MCF 10A (cell line): Measurements from ENCODE around the gene IGFBP2. TPM values are rescaled to one million over a fixed set of nuclear protein-coding genes. Genes with fewer than 3 reads are reported as not detected.

Source experiments
- BruUV-seq: library from RNA; stranded (reverse); fragments of 400-500 nt; replicated peaks from 2 replicates; lab custom pipeline; 2021; lab: Mats Ljungman, UMichigan
- CTCF ChIA-PET: fragments of 300-600 bp; sonication (Branson Sonifier 250); formaldehyde crosslinking; extraction: SDS; loops from one replicate; lab custom pipeline; 2021; ENCODE audit warnings: antibody characterized with exemption, inconsistent platforms; lab: Yijun Ruan, JAX
- POLR2A ChIA-PET: fragments of 300-600, 350-650 bp; sonication (Branson Sonifier 250); formaldehyde crosslinking; extraction: SDS; loops from one replicate; lab custom pipeline; 2020; ENCODE audit warnings: antibody characterized with exemption, inconsistent platforms; lab: Yijun Ruan, JAX
- DNase-seq: peaks from one replicate; pipeline ENCODE4 v3.0.0-alpha.2; 2018; ENCODE audit not compliant: unreplicated experiment
- H3K27ac Mint-ChIP-seq: one replicate; pipeline ENCODE4 v1.8.0; 2022; ENCODE audit warnings: mild to moderate bottlenecking, low read depth, mixed read lengths; ENCODE audit not compliant: unreplicated experiment
- H3K27me3 Mint-ChIP-seq: one replicate; pipeline ENCODE4 v1.8.0; 2022; ENCODE audit warnings: mixed read lengths; ENCODE audit not compliant: insufficient read depth, unreplicated experiment
- H3K36me3 Mint-ChIP-seq: one replicate; pipeline ENCODE4 v1.8.0; 2022; ENCODE audit warnings: mild to moderate bottlenecking, moderate library complexity, mixed read lengths; ENCODE audit not compliant: insufficient read depth, unreplicated experiment
- H3K4me1 Mint-ChIP-seq: one replicate; pipeline ENCODE4 v1.8.0; 2022; ENCODE audit warnings: mixed read lengths; ENCODE audit not compliant: insufficient read depth, unreplicated experiment
- H3K4me3 Mint-ChIP-seq: one replicate; pipeline ENCODE4 v1.8.0; 2022; ENCODE audit warnings: mild to moderate bottlenecking, moderate library complexity, mixed read lengths; ENCODE audit not compliant: unreplicated experiment
- H3K9me3 Mint-ChIP-seq: one replicate; pipeline ENCODE4 v1.8.0; 2022; ENCODE audit warnings: mixed read lengths; ENCODE audit not compliant: unreplicated experiment
- intact Hi-C: fragments of 100-400 bp; cut with micrococcal nuclease; formaldehyde crosslinking; loops from 2 replicates; pipeline ENCODE4 v1.14.1; 2022
- total RNA-seq: library from RNA; stranded (reverse); gene quantifications from 2 replicates; pipeline ENCODE4 v1.2.3, GENCODE V29; 2022
- TF ChIP-seq, protein P1 (sequence below): fragments of 200-600 bp; IDR thresholded peaks from one replicate; pipeline ENCODE4 v1.8.0; 2022; ENCODE audit warnings: antibody characterized with exemption, mild to moderate bottlenecking; ENCODE audit not compliant: unreplicated experiment

Gene IGFBP2
- total RNA-seq, 1 experiment from 2014 or later = 32.0 TPM

DNA sequence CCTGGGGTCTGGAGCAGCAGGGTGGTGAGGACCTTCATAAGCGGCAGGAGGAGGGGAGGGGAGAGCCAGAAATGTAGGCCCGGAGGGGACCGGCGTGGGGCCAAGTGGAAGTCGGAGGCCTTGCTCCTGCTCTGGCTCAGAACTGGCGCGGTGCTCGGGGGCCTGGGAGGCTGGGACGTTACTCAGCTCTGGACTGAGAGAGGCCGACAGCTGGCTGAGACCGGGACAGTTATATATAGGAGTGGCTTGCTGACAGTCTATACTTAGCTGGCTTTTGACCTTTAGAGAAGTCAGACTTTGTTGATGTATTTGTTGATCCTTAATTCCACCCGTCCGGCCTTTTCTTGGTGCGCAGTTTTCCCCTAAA, 46.4 kb downstream of the IGFBP2 start:
- Mint-ChIP-seq H3K27ac (no peak overlapping the region), H3K4me1 (peaks cover 37% of the 10 kb centered on the region), H3K4me3 (no peak overlapping the region), H3K36me3 (no peaks in the 10 kb centered on the region), H3K27me3 (peaks cover 22% of the 10 kb centered on the region), H3K9me3 (no peaks in the 10 kb centered on the region)
- TF ChIP-seq, protein P1, sequence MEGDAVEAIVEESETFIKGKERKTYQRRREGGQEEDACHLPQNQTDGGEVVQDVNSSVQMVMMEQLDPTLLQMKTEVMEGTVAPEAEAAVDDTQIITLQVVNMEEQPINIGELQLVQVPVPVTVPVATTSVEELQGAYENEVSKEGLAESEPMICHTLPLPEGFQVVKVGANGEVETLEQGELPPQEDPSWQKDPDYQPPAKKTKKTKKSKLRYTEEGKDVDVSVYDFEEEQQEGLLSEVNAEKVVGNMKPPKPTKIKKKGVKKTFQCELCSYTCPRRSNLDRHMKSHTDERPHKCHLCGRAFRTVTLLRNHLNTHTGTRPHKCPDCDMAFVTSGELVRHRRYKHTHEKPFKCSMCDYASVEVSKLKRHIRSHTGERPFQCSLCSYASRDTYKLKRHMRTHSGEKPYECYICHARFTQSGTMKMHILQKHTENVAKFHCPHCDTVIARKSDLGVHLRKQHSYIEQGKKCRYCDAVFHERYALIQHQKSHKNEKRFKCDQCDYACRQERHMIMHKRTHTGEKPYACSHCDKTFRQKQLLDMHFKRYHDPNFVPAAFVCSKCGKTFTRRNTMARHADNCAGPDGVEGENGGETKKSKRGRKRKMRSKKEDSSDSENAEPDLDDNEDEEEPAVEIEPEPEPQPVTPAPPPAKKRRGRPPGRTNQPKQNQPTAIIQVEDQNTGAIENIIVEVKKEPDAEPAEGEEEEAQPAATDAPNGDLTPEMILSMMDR = no peak
- no peak for DNase-seq
- ChIA-PET CTCF (interaction anchor here (1.2 kb wide), 1 partner anchor 160 kb away, joined by 9 read pairs; no protein-coding TSS in a partner anchor), POLR2A (interaction anchor here (1.0 kb wide), 2 partner anchors 13 to 172 kb away, joined by 4 read pairs; no protein-coding TSS in a partner anchor)
- intact Hi-C loops = loop anchor here (5.0 kb wide), 1 partner anchor 162 kb away; no protein-coding TSS in a partner anchor
- no TSS peak for BruUV-seq

DNA sequence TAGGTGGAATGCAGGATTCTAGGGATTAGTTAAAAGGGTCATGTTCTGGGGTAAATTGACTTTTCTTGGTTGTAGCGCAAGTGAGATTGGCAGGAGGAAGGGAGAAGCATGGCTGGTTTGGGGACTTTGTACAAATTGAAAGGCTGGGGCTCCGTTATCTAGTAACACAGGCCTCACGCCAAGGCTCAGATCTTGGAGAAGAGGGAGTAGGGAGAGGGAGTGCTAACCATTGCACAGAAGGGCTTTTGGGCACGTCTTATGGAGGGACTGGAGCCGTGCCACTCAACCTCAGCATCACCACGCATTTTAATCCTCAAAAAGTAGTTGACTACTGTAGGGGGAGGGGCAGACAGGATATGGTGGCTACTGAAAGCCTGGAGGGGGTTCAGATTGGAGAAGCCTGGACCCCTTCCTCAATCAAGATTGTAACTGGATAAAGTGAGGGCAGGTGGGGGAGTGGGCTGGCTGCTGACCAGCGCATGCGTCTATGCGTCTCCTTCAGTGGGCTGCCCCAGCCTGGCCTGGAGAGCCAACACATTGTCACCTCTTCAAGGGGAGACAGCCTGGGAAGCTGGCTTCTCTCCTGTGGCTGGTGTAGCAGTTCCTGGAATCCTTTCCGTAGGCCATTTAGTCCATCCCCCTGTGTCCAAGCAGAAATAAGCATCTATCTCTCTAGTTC, 47.9 kb downstream of the IGFBP2 start:
- CTCF ChIA-PET = interaction anchor here (1.0 to 2.8 kb wide), 7 partner anchors 16 to 1032 kb away, joined by 3 to 37 read pairs (median 7); no protein-coding TSS in a partner anchor
- H3K36me3 Mint-ChIP-seq = no peaks in the 10 kb centered on the region
- H3K9me3 Mint-ChIP-seq = no peaks in the 10 kb centered on the region
- H3K27me3 Mint-ChIP-seq = peaks cover 8% of the 10 kb centered on the region
- TF ChIP-seq, protein P1 = no peak
- peaks cover 39% of the 10 kb centered on the region for H3K4me1 Mint-ChIP-seq
- DNase-seq = no peak
- intact Hi-C loops = loop anchor here (5.0 kb wide), 1 partner anchor 164 kb away; no protein-coding TSS in a partner anchor
- no peak overlapping the region for H3K4me3 Mint-ChIP-seq
- POLR2A ChIA-PET = interaction anchor here (1.0 to 1.9 kb wide), 5 partner anchors 12 to 183 kb away, joined by 4 to 7 read pairs (median 5); partner anchors contain the start of gene RPL37A
- H3K27ac Mint-ChIP-seq = no peak overlapping the region
- BruUV-seq = no TSS peak

DNA sequence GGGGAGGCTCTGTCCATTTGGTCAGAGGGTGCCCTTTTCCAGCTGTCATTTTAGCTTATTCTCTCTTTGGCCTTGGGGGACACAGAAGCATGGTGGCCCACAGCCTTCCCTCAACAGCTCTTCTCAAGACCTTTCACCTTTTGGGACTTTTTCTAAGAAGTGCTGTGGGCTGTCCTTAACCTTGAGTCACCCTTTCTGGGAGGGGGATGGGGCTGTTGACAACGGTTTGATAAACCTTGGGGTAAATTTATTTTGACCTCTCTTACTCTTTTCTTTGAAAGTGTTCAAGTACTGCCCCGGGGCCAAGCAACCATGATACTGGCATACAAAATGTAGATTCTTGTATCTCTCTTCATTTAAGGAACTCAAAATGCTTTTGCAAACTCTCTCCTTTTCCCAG, 48.5 kb downstream of the IGFBP2 start:
- H3K27me3 Mint-ChIP-seq = peaks cover 2% of the 10 kb centered on the region
- intact Hi-C loops = loop anchor here (1.0 to 5.0 kb wide), 5 partner anchors 164 to 1032 kb away; no protein-coding TSS in a partner anchor
- no TSS peak for BruUV-seq
- H3K4me3 Mint-ChIP-seq = peak overlapping the region; percentile 46
- TF ChIP-seq, protein P1 = no peak
- H3K9me3 Mint-ChIP-seq = no peaks in the 10 kb centered on the region
- no peaks in the 10 kb centered on the region for H3K36me3 Mint-ChIP-seq
- ChIA-PET CTCF (interaction anchor here (0.6 to 4.2 kb wide), 43 partner anchors 8 to 1089 kb away, joined by 3 to 37 read pairs (median 4); partner anchors contain the start of gene IGFBP5), POLR2A (interaction anchor here (0.6 to 1.9 kb wide), 10 partner anchors 11 to 479 kb away, joined by 3 to 7 read pairs (median 4); partner anchors contain the start of gene RPL37A)
- no peak for DNase-seq
- peak overlapping the region; percentile 93 for H3K27ac Mint-ChIP-seq
- peaks cover 39% of the 10 kb centered on the region for H3K4me1 Mint-ChIP-seq

DNA sequence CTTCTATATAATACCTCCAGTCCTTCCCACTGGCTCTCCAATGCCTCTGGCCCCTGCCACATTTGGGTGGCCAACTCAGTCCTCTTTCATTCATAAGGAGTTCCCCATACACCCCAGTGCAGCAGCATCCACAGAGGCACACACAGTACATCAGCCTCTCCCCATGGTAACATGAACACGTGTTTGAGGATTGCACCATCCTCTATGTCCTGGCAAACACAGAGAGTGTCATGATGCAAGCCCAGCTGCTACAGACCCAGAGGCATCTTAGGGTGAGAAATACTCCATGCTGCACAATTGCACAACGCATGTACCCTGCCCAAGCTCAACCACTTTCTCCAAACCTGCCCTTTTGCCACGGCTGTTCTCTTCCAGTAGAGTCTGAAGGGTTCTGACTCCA, 50.6 kb downstream of the IGFBP2 start:
- DNase-seq = peak; percentile 99
- Mint-ChIP-seq H3K36me3 (no peaks in the 10 kb centered on the region), H3K9me3 (no peaks in the 10 kb centered on the region), H3K4me1 (peaks cover 33% of the 10 kb centered on the region), H3K27ac (peak overlapping the region; percentile 93), H3K4me3 (no peak overlapping the region), H3K27me3 (no peaks in the 10 kb centered on the region)
- ChIA-PET POLR2A (interaction anchor here (0.6 to 1.9 kb wide), 3 partner anchors 177 to 602 kb away, joined by 3 to 5 read pairs (median 3); partner anchors contain the start of gene RPL37A), CTCF (interaction anchor here (0.5 to 4.2 kb wide), 6 partner anchors 12 to 1101 kb away, joined by 3 to 24 read pairs (median 4); partner anchors contain the start of gene IGFBP5)
- intact Hi-C loops = loop anchor here (5.0 kb wide), 1 partner anchor 167 kb away; no protein-coding TSS in a partner anchor
- TF ChIP-seq, protein P1 = no peak
- no TSS peak for BruUV-seq
